ENCODE measurements around the gene PTX4.

The PTX4 gene

DNA sequence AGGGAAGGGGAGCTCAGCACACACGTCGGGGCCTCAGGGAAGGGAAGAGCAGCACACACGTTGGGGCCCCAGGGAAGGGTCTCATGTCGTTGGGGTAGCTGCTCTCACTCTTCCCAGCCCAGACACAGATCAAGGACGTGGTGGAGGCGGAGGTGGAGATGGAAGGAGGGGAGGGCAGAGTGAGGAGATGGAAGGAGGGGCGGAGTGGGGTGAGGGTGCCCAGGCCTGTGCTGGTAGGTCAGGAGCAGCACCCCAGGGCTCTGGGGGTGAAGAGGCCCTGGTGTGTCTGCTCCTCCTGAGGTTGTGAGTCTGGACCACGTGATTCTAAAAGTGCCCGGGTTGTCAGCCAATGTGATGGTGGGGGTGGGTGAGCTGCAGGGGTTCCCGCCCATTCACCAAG lies 28.8 kb downstream of the PTX4 start:
- no peak for DNase-seq (ENCODE audit: low read depth)

DNA sequence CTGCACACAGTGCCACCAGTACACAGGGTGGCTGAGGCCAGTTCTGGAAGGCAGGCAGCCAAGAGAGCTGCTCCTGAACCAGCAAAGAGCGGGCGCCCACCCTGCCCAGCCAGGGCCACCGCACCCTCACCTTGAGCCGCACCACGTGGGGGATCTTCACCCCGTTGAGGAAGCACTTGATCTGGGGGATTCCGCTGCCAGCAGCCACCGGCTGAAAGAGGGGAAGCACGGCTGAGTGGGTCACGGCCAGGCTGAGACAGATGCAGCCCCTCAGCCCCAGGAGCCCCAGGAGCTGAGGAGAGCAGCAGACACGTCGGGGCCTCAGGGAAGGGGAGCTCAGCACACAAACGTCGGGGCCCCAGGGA lies 29.8 kb downstream of the PTX4 start:
- no peak for DNase-seq (ENCODE audit: low read depth)

DNA sequence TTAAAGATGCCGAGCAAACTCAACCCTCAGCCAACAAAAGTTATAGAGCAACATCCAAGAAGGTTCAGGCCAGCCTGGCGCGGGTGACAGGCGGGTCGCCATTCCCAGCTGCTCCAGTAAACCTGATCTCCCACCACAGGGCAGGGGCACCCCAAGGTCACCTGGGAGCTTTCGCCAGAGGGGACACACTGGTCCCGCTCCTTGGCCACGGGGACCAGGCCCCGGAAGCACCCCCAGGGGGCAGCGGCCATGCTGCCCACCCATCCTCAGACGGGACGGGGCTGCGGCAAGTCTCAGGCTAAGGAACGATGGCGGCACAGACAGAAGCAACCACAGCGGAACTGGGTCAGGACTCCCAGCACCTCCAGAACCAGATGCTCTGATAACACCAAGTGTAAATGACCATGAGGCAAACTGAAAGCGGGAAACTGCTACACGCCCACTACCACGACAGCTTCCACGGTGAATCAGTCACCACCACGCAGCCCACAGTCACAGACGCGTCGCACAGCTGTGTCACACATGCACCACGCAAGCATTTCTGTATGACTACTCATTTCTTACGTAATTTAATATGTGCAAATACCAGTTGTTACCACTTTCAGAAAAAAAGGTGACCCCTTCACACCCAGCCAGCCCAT lies 30.3 kb downstream of the PTX4 start:
- no peak for DNase-seq (ENCODE audit: low read depth)

DNA sequence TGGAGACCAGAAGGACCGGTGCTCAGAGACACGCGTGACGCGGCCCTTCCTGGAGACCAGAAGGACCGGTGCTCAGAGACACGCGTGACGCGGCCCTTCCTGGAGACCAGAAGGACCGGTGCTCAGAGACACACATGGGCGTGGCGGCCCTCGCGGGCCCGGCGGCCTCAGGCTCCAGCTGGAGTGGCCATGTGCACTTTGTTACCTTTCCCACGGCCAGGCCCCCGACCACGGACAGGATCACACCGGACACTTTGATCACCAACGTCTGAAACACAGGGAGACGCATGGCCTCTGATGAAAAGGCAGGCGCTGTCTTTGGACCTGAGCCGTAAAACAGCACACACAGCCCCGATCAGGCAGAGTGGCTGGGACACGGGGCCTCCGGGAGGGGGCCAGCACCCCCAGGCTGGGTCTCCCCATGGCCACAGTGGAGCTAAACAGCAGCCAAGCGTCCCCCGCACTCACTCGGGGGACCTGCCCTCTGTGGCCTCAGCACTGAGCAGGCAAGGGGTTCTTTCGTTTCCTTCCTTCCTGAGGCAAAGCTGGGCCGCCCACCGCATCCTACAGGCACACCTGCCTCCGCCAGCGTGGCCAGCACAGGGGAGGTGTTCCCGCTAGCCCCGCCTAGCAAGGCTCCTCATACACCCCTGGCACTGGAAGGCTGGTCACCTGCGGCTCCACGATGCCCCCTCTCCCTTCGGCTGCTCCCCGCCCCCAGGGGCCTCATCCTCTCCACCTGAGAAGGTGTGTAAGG lies 31.1 kb downstream of the PTX4 start:
- DNase-seq (ENCODE audit: low read depth): no peak

DNA sequence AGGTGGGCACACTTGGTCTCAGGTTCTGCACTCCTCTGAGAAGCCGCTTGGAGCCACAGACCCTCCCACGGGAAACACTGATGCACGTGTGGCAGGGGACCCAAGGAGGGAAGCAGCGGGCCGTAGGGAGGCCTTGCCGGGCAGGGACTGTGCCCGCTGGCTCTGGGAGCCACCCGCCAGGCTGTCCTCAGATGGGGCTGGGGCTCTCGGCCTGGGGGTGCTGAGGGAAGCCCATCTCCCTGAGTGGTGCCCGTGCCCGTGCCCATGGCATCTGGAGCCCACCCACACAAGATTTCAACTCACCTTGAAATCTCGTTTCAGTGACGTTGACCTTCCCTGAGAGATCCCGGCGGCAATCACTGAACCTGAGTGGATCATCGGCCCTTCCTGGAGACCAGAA lies 31.8 kb downstream of the PTX4 start:
- DNase-seq (ENCODE audit: low read depth): no peak

DNA sequence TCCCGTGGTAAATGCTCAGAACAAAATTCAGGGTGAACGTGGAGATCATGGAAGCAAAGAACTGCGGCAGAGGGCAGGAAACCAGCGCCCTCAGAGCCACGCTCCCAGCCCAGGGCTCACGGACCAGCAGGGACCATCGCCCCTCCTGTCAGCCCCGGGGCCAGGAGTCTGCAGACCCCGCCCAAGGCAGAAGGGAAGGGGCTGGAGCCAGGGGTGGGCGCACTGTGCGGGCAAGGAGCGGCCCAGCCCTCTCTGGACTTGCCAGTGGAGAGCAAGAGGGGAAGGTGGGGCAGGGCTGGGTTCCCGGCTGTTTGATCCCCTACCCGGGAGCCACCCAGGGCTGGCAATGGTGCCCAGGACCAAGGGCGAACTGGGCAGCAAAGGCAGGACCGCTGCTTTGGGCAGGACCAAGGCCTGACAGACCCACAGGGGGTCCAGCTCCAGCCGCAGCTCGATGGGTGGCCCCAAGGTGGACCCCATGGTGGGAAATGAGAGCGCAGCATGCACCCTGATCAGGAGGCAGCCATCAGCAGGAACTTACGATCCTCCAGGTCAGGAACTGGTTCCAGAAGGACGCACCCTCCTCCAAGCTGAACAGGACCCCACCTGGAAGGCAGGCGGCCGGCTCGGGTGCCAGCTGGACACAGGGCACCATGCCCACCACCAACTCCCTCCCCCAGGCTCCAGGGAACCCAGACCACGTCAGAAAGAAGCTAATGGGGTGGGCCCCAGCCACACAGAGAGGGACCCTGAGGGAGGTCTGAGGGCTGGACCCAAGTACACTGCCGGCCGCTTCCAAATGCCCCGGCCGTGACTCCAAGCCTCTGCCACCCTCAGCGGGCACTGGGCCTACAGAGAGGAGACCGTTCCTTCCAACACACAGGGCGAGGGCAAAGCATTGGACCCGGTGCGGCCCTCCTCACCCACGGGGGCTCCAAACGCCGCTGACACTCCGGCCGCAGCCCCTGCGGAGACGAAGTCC lies 33.3 kb downstream of the PTX4 start:
- DNase-seq (ENCODE audit: low read depth): no peak

DNA sequence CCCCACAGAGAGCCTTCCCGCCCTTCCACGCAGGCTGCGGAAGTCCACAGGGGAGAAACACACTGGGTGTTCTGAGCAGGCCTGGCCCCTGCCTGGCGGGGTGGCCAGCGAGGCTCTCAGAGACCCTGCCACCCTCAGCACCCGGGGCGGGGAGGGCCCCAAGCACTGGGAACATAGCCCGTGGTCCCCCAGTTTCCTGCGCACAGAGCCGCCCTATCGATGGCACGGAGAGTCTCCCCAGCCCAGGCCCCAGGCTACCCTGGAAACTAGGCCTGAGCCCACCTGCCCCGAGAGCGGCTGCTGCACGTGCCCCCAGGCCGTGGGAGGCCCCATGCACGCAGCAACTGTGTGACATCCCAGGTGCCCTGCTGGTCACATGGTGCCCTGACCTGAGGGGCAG lies 34.2 kb downstream of the PTX4 start:
- DNase-seq (ENCODE audit: low read depth): no peak

DNA sequence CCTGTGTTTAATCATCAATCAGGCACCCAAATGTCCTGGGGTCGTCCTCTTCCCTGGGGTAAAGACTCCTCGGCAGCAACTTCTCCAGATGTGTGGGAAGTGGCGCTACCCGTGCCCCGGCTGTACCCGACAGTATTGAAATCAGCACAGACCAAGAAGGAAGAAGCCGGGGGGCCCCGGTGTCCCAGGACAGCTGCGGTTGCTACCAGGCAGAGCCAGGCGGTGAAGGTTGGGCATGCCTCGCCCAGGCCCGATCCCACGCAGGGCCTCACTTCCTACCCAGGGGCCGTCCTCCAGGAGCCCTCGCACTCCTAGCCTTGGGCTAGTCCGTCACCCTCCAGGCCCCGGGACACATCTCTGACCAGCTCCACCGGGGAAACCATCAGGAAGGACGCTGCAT lies 35.4 kb downstream of the PTX4 start:
- DNase-seq (ENCODE audit: low read depth): no peak

DNA sequence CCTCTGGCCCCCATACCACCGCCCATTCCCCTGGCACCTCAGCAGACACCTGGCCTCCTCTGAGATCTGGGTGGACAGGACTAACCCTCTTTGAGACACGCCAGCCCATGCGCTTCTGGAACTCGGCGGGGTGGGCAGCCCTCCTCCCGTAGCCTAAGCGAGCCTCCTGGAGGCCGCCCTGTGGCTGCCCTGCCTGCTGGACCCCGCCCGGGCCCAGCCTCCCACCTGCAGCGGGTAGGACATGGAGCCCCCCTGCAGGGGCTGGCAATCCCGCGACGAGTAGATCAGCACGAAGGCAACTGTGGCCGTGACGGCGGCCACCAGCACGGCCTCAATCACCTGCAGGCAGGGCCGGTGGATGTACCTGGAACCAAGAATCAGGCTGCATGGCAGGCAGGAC lies 36.2 kb downstream of the PTX4 start:
- DNase-seq (ENCODE audit: low read depth): no peak

DNA sequence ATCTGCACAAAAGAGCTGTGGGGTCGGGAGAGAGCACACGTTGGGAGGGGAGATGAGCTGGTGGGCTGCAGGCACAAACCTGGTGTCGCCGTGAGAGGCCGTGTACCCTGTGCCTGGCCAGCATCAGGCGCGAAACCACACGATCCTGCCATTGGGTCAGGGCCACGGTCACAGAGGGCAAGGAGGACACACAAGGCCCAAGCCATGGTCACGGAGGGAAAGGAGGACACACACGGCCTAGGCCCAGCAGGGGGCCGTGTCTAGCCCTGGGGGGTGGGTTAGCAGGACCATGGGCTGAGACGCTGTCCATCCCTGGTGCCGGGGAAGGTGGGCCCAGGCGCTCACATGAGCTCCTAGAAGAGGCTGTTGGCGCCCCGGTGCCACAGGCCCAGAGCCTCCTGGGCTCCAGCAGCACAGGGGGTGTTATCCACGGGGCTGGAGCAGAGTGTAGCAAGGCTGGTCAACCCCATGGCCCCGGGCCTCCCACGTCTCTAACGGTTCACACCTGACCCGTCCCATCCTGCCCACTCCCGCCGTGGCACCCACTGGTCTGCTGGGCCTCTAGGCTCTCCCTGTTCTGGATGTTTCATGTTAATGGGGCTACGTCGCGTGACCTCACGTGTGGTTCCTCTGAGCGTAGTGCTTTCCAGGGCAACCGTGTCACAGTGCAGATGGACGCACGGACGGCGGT lies 36.9 kb downstream of the PTX4 start:
- no peak for DNase-seq (ENCODE audit: low read depth)

DNA sequence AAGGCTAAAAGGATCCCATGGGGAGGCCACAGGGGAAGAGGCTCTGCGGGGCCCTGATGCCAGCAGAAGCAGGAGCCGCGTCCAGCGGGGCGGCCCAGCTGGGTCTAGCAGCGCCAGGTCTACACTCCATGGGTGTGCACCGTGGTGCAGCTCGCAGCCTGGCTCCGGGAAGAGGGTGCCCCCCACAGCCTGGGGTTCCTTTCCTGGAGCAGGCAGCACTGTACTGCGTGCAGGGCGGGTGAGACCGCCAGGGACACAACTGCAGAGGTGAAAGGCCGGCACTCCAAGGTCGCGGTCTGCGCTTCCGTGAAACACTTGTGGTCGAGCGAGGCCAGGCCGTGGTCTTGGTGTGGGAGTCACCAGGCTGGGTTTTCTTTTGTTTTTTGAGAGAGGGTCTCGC lies 37.9 kb downstream of the PTX4 start:
- DNase-seq (ENCODE audit: low read depth): no peak

DNA sequence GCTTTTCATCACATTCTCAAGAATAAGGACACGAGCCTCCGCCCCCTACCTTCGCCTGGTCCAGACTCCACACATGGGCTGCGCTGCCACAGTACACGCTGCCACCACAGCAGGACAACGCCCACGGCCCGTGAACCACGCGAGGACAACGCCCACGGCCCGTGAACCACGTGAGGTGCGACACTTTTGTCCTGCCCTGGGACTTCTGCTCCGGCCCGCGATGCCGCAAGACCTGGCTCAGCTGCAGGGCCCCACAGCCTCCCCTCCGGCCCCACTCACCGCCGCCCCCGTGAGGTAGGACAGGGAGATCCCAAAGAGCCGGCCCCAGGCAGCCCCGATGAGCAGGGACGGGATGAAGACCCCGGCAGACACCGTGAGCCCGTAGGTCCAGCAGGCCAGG lies 38.5 kb downstream of the PTX4 start:
- no peak for DNase-seq (ENCODE audit: low read depth)

DNA sequence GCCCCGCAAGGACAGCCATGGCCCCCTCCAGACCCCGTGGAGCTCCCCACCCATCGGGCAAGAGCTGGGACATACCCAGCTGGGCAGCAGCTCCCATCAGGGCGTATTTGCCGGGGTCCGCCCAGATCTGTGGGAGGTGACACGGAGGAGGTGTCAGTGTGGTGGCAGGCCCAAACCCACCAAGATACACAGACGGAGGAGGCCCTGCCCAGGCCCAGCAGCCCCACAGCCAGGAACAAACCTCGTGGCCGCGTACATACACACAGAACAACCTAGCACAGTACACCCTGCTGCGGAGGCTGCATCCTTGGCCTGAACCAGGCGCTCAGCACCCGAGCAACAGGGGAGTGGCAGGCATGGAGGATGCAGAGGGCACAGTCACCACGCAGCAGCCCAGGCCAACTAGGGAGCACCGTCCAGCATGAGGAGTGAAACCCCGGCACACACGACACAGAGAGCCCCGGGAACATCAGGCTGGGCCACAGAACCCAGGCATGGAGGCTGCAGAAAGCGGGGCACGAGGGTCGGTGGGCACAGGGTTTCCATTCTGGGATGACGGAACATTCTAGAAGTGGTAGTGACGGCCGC lies 39.4 kb downstream of the PTX4 start:
- no peak for DNase-seq (ENCODE audit: low read depth)

DNA sequence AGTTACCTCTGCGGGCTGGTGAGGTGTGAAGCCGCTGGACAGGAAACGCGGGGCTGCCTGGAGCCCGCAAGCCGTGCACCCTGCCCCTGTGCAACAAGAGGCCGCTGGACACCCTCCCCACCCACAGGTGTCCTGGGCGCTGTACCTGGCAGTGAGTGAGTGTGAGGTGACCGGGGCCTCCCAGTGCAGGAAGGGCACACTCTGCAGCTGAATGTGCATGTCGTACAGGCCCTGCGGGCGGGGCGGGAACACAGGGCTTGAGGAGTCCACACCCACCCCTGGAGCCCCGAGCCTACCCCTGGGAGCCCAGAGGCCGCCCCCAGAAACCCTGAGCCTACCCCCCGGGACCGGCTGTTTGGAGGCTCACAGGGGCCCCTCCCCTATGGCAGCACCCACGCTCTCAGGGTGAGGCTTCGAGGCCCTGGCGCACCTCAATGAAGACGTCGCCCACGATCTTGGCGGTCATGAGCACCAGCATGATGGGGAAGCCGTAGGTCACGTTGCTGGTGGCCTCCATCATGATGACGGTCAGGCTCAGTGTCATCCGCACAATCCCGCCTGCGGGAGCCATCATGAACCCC lies 40.1 kb downstream of the PTX4 start:
- DNase-seq (ENCODE audit: low read depth): no peak

DNA sequence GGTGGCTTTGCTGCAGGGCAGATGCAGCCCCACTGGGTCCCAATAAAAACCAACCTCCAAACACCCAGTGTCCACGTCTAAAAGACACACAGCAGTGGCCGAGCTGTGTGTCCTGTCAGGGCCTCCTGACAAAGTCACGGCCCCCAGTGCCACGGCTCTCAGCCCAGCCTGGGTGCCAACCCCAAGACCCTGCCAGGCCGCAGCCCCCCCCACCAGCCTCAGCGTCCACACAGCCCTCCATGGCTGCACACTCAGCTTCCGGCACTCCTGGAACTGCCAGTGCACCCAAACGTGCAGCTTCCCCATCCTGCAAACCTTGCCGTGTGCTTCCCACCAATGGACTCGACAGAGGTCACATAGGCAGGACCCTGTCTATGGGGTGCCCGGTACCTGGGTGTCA lies 40.8 kb downstream of the PTX4 start:
- DNase-seq (ENCODE audit: low read depth): no peak

DNA sequence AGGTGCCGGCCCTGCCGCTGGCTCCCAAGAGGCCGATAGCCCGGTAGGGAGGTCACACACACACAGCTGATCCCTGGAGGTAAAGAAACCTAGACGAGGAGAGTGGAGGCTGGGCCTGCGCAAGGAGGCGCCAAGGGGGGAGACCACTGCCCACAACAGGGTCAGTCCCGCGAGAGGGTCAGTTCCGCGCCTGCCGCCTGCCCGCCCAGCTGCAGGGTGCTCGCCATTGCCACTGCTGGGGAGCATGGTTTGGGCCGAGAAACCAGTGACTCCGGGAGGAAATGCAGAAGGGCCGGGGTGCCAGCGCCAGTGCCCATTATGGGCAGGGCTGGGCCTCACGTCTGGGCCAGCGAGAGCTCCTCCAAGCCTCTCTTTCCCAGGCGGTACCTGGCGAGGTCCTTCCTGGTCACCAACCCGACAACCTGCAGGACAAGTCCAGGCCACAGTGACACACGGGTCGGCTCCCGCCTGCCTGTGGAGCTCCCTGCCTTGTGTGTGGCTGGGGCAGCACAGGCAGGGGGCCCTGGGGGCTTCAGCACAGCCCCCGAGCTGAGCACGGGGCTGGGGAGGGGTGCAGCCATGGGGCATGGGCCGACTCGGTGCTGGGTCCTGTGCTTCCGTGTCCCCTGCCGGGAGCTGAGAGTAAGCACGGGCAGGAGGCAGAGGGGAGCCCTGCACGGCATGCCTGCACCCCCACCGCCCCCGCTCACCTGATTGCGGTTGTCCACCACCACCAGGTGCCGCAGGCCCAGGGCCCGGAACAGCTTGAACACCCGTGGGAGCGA lies 42.3 kb downstream of the PTX4 start:
- no peak for DNase-seq (ENCODE audit: low read depth)

DNA sequence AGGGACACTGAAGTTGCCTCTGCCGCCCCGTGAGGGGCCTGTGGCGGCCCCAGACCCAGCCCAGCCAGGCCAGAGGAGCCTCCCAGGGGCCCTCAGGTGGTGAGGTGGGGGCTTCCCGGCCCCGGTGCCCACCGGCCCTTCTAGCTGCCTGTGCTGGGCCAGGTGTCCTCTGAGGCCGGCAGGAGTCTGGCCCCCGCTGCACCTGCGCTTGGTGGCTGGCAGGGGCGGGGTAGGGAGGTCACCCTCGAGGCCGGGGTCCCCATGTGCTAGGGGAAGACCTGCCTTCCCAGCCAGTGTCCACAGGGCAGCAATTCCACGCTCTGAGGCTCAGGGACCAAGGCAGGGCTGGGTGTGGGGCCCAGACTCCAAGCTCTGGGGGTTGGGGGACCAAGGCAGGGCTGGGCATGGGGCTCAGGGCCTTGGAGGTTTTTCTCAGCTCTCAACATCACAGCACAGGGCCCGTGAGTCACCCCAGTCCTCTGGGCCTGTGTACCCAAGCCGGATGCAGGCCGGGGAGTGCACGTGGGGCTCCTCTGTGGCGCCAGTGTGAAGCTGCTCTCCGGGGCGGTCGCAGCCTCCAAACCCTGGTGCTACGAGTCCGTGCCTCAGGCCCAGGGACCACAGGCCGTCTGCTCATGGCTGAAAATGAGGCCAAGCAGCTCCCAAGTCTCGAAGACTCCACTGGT lies 43.1 kb downstream of the PTX4 start:
- DNase-seq (ENCODE audit: low read depth): no peak

DNA sequence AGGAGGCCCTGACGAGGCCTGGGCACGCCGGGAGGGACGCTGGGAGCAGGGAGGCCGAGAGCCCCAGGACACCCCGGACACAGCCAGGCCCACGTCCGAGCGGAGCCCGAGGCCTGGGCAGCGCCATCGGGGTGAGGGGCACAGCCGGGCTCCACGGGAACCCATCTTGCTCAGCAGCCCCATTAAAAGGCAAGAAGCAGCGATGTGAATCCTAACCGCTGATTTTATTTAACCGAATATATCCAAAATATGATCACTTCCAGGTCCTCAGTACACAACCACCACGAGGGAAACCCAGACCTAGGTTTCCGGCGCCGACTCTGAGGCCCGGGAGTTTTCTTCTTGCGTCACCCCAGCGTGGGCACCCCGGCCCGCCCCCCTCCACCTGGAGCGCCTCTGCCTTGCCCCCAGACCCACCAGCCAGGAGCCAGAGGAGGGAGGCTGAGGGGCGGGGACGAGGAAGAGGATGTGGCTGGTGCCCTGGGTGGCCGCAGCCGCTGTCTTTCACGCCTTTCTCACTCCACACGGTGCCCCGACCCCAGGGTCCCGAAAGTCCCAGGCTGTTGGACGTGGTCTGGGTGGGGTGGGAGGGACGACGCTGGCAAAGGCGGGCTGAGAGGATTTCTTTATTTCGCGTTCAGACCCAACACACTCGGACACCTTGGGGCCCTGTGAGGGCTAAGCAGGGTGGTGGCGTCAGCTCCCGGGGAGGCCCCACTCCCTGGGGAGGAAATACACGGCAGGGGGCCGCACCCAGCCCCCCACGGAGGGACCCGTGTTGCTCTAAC lies 43.8 kb downstream of the PTX4 start:
- no peak for DNase-seq (ENCODE audit: low read depth)

DNA sequence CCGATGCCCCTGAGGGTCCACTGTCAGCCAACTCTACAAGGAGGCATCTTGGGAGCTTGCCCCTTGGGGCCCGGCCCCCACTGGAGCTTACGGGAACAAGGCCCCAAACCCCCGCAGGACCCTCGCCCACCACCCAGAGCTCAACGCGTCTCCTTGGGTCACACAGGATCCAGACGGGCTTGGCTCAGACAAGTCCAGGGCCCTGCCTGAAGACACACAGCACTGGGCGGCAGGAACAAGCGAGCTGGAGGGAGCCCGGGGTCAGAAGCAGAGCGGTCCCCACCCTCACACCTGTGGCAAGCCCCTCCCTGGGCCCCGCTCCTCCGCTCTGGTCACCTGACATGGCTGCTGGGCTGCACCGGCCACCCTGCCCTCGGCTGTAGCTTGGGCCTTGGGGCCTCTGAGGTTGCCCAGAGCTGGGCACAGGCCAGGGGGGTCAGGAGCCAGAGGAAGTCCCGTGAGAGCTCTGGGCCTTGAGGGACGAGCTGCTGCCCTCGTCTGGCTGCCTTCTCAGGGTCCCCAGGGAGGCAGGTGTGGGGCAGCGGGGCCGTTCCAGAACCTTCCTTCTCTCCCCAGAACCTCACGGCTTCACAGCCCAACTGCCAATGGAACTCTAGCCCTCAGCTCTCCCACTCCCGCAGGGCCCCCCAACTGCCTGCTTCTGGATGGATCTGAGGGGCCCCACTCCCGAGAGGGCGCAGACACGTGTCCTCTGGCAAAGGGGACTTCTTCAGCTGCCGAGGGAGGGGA lies 44.6 kb downstream of the PTX4 start, which contains the start of gene CCDC154:
CCDC154 (minus strand) TSS at position 577 of the 750 bp plus-strand sequence; CDS start at position 343, 234 bp downstream.
- no peak for DNase-seq (ENCODE audit: low read depth)

All from stimulated activated CD8-positive, alpha-beta memory T cell treated with anti-CD3 and anti-CD28 coated beads, Interleukin-12 subunit alpha, Interleukin-12 subunit beta, amount 100 ng/mL, for 4 hours (primary cell).